H1 (cell line): Measurements from ENCODE around the gene DMC1.

ENCODE experiments used
- CHD1 ChIP-seq: IDR thresholded peaks from 2 replicates; pipeline ENCODE4 v1.6.1; 2012; ENCODE audit warnings: low read depth, low read length, improper control_type of control experiment
- CREB1 ChIP-seq: IDR thresholded peaks from 2 replicates; pipeline ENCODE4 v1.6.1; 2012; ENCODE audit warnings: inconsistent platforms
- CTCF ChIP-seq, 3 experiments: IDR thresholded peaks; 1 replicate in 2 of 3; 2 replicates in 1 of 3; pipeline versions ENCODE4 v1.5.1 to v1.6.1; 2011; ENCODE audit warnings: low read length in 3 of 3, mild to moderate bottlenecking in 3 of 3, inconsistent platforms in 2 of 3, low read depth in 1 of 3, moderate library complexity in 1 of 3; ENCODE audit not compliant: insufficient read depth in 1 of 3; ENCODE audit errors: control extremely low read depth in 1 of 3
- HDAC2 ChIP-seq, 2 experiments: fragments of 300-600 bp in 1 of 2; sonication (generic) in 1 of 2; IDR thresholded peaks; 2 replicates each; pipeline ENCODE4 v1.6.1; 2011 to 2012; ENCODE audit warnings: low read depth in 2 of 2, low read length in 2 of 2, mild to moderate bottlenecking in 2 of 2, moderate library complexity in 2 of 2, borderline replicate concordance in 1 of 2, inconsistent platforms in 1 of 2
- HDAC6 ChIP-seq: IDR thresholded peaks from one replicate; pipeline ENCODE4 v1.7.1; 2012; ENCODE audit warnings: low read depth, mild to moderate bottlenecking, inconsistent platforms, low read length, moderate library complexity
- NRF1 ChIP-seq: IDR thresholded peaks from 2 replicates; pipeline ENCODE4 v1.6.1; 2011; ENCODE audit warnings: mild to moderate bottlenecking, low read depth, low read length, improper control_type of control experiment
- POLR2A ChIP-seq, 2 experiments: IDR thresholded peaks; 1 replicate in 1 of 2; 2 replicates in 1 of 2; pipeline ENCODE4 v1.6.1; 2011; ENCODE audit warnings: low read depth in 2 of 2, low read length in 2 of 2, mild to moderate bottlenecking in 2 of 2; ENCODE audit errors: control extremely low read depth in 1 of 2
- POLR2AphosphoS5 ChIP-seq: IDR thresholded peaks from 2 replicates; pipeline ENCODE4 v1.6.1; 2011; ENCODE audit warnings: low read depth, low read length
- RAD21 ChIP-seq, 2 experiments: IDR thresholded peaks in 1 of 2; conservative IDR thresholded peaks in 1 of 2; 2 replicates each; pipeline ENCODE4 v1.6.1; 2011; ENCODE audit warnings: low read depth in 2 of 2, low read length in 2 of 2, improper control_type of control experiment in 1 of 2, inconsistent platforms in 1 of 2, mild to moderate bottlenecking in 1 of 2, moderate library complexity in 1 of 2
- SP2 ChIP-seq: IDR thresholded peaks from 2 replicates; pipeline ENCODE4 v1.6.1; 2012; ENCODE audit warnings: mild to moderate bottlenecking, low read length, inconsistent platforms
- TEAD4 ChIP-seq: IDR thresholded peaks from 2 replicates; pipeline ENCODE4 v1.6.1; 2012; ENCODE audit warnings: low read depth, low read length, inconsistent platforms, mixed read lengths
- TF ChIP-seq, protein P1 (sequence below): IDR thresholded peaks from 2 replicates; pipeline ENCODE4 v1.6.1; 2012; ENCODE audit warnings: inconsistent platforms
- TF ChIP-seq, protein P2 (sequence below): IDR thresholded peaks from 2 replicates; pipeline ENCODE4 v1.6.1; 2011; ENCODE audit warnings: low read length, improper control_type of control experiment

DNA sequence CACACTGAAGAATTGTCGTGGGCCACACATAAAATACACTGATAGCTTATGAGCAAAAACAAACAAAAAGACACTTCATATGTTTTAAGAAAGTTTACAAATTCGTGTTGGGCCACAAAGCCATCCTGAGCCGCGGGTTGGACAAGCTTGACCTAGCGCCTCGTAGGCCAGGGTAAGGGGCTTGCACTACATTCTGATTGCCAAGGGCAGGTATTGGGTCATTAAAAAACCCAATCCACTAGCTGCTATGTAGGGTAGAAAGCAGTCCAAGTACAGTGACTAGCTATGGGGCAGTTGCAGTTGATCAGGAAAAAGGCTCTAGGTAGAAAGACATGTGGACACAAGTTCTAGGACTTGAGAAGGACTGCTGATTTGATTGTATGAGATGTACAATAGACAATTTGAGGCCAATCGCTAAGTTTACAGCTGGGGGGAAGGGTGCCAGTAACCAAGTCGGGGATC is 88.1 kb downstream of the DMC1 start:
- TF ChIP-seq CTCF (IDR thresholded peaks at IDR 0.05; ENCODE audit: control extremely low read depth in 1 of 3, insufficient read depth in 1 of 3, low read depth in 1 of 3, low read length in 3 of 3) (no peak), SP2 (no peak), CHD1 (no peak), HDAC2 (IDR thresholded peaks at IDR 0.05; ENCODE audit: borderline replicate concordance in 1 of 2, low read depth in 2 of 2, low read length in 2 of 2) (no peak), HDAC6 (no peak), NRF1 (no peak), TEAD4 (no peak), POLR2A (IDR thresholded peaks at IDR 0.05; ENCODE audit: control extremely low read depth in 1 of 2, low read depth in 2 of 2, low read length in 2 of 2) (no peak; a peak in 1 of 3 replicates), CREB1 (no peak), POLR2AphosphoS5 (peak; percentile 51; the same call in 1 of the 2 replicates), RAD21 (IDR thresholded peaks at IDR 0.05 in 1 of 2, conservative IDR thresholded peaks at IDR 0.05 in 1 of 2; ENCODE audit: low read depth in 2 of 2, low read length in 2 of 2) (no peak)
- TF ChIP-seq, protein P1, sequence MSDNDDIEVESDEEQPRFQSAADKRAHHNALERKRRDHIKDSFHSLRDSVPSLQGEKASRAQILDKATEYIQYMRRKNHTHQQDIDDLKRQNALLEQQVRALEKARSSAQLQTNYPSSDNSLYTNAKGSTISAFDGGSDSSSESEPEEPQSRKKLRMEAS, result no peak
- TF ChIP-seq, protein P2, sequence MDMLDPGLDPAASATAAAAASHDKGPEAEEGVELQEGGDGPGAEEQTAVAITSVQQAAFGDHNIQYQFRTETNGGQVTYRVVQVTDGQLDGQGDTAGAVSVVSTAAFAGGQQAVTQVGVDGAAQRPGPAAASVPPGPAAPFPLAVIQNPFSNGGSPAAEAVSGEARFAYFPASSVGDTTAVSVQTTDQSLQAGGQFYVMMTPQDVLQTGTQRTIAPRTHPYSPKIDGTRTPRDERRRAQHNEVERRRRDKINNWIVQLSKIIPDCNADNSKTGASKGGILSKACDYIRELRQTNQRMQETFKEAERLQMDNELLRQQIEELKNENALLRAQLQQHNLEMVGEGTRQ, result no peak
